ENCODE measurements around the gene ZCRB1.

DNA sequence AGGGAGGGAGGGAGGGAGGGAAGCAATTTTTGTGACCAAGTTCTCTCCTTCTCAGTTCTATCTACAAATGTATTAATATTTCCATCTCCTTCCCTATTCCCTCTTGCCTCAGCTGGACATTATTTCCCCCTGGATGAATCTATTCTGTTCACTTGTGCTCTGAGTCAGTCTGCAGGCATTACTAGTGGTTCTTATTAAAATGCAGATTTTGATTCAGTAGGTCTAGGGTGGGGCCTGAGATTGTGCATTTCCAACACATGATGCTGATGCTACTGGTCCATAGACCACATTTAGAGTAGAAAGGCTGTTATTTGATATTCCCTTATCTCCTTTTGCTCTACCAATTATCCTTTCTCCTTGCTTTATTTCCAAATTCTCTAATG is 47.8 kb downstream of the ZCRB1 start:
- TF ChIP-seq POLR2A (IDR thresholded peaks at IDR 0.05; ENCODE audit: low read length) (no peak), MYC (IDR thresholded peaks at IDR 0.05; ENCODE audit: borderline replicate concordance, low read length) (no peak), ZSCAN20 (CRISPR knock-in tag; IDR thresholded peaks at IDR 0.05) (no peak), JUNB (IDR thresholded peaks at IDR 0.05) (no peak), CHD4 (IDR thresholded peaks at IDR 0.05; ENCODE audit: borderline replicate concordance) (no peak), BHLHE40 (IDR thresholded peaks at IDR 0.05; ENCODE audit: low read depth, low read length) (no peak), TFCP2L1 (CRISPR knock-in tag; IDR thresholded peaks at IDR 0.05) (no peak), SMC3 (IDR thresholded peaks at IDR 0.05) (no peak), HDAC2 (IDR thresholded peaks at IDR 0.05) (no peak), NR3C1 (IDR thresholded peaks at IDR 0.05) (no peak)
- TF ChIP-seq, protein P1, sequence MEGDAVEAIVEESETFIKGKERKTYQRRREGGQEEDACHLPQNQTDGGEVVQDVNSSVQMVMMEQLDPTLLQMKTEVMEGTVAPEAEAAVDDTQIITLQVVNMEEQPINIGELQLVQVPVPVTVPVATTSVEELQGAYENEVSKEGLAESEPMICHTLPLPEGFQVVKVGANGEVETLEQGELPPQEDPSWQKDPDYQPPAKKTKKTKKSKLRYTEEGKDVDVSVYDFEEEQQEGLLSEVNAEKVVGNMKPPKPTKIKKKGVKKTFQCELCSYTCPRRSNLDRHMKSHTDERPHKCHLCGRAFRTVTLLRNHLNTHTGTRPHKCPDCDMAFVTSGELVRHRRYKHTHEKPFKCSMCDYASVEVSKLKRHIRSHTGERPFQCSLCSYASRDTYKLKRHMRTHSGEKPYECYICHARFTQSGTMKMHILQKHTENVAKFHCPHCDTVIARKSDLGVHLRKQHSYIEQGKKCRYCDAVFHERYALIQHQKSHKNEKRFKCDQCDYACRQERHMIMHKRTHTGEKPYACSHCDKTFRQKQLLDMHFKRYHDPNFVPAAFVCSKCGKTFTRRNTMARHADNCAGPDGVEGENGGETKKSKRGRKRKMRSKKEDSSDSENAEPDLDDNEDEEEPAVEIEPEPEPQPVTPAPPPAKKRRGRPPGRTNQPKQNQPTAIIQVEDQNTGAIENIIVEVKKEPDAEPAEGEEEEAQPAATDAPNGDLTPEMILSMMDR (IDR thresholded peaks at IDR 0.05) = no peak
- TF ChIP-seq, protein P2, sequence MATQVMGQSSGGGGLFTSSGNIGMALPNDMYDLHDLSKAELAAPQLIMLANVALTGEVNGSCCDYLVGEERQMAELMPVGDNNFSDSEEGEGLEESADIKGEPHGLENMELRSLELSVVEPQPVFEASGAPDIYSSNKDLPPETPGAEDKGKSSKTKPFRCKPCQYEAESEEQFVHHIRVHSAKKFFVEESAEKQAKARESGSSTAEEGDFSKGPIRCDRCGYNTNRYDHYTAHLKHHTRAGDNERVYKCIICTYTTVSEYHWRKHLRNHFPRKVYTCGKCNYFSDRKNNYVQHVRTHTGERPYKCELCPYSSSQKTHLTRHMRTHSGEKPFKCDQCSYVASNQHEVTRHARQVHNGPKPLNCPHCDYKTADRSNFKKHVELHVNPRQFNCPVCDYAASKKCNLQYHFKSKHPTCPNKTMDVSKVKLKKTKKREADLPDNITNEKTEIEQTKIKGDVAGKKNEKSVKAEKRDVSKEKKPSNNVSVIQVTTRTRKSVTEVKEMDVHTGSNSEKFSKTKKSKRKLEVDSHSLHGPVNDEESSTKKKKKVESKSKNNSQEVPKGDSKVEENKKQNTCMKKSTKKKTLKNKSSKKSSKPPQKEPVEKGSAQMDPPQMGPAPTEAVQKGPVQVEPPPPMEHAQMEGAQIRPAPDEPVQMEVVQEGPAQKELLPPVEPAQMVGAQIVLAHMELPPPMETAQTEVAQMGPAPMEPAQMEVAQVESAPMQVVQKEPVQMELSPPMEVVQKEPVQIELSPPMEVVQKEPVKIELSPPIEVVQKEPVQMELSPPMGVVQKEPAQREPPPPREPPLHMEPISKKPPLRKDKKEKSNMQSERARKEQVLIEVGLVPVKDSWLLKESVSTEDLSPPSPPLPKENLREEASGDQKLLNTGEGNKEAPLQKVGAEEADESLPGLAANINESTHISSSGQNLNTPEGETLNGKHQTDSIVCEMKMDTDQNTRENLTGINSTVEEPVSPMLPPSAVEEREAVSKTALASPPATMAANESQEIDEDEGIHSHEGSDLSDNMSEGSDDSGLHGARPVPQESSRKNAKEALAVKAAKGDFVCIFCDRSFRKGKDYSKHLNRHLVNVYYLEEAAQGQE (IDR thresholded peaks at IDR 0.05) = no peak
- TF ChIP-seq, protein P3, sequence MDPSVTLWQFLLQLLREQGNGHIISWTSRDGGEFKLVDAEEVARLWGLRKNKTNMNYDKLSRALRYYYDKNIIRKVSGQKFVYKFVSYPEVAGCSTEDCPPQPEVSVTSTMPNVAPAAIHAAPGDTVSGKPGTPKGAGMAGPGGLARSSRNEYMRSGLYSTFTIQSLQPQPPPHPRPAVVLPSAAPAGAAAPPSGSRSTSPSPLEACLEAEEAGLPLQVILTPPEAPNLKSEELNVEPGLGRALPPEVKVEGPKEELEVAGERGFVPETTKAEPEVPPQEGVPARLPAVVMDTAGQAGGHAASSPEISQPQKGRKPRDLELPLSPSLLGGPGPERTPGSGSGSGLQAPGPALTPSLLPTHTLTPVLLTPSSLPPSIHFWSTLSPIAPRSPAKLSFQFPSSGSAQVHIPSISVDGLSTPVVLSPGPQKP (IDR thresholded peaks at IDR 0.05; ENCODE audit: low read depth, low read length) = no peak

All from A549 (cell line).